Thoracic aorta (tissue), 2 donors: ENCODE results near the gene CHKB. TPM values are rescaled to one million over a fixed set of nuclear protein-coding genes. Genes with fewer than 3 reads are reported as not detected.
A peak's percentile ranks its signal among the peaks of the same experiment; 100 is the strongest.
"Not testable (repeated sequence)": the region's sequence is repeated elsewhere in the genome, so short reads cannot be mapped to it uniquely, and the experiment has no call there.

Source experiments
- ATAC-seq: fragments of 150-250 bp; one replicate; pipeline ENCODE4 v1.8.0; 2017; ENCODE audit warnings: low read depth; ENCODE audit not compliant: insufficient number of reproducible peaks, low FRiP score
- DNase-seq: peaks from one replicate; pipeline ENCODE4 v3.0.0-alpha.2; 2020; ENCODE audit warnings: low spot score
- H3K27ac ChIP-seq, 2 donors: fragments of 200-600 bp; sonication (generic); 1 replicate in 1 of 2; 2 replicates in 1 of 2; pipeline ENCODE4 v1.5.1; 2016; ENCODE audit warnings: mild to moderate bottlenecking in 2 of 2, moderate library complexity in 2 of 2
- H3K27me3 ChIP-seq: fragments of 200-600 bp; sonication (generic); replicated peaks from 2 replicates; pipeline ENCODE4 v1.6.0; 2016; ENCODE audit warnings: mild to moderate bottlenecking; ENCODE audit not compliant: insufficient read depth
- H3K36me3 ChIP-seq: fragments of 200-600 bp; sonication (generic); one replicate; pipeline ENCODE4 v1.5.1; 2016
- H3K4me1 ChIP-seq, 2 donors: fragments of 200-600 bp; sonication (generic); 1 replicate in 1 of 2; 2 replicates in 1 of 2; pipeline versions ENCODE4 v1.5.1 to v1.6.0; 2016; ENCODE audit warnings: low read depth in 2 of 2, mild to moderate bottlenecking in 1 of 2; ENCODE audit not compliant: control insufficient read depth in 1 of 2
- H3K4me3 ChIP-seq: fragments of 200-600 bp; sonication (generic); 2 replicates; pipeline ENCODE4 v1.5.1; 2016; ENCODE audit warnings: mild to moderate bottlenecking
- H3K9me3 ChIP-seq: fragments of 200-600 bp; sonication (generic); 2 replicates; pipeline ENCODE4 v1.5.1; 2016
- total RNA-seq, 2 donors: library from RNA; depleted of rRNA; stranded (reverse); fragments of >200 nt; gene quantifications; one replicate each; pipeline versions ENCODE4 v1.1.0 to v1.2.3, GENCODE V29; 2016
- TF ChIP-seq, protein P1 (sequence below): fragments of 200-600 bp; sonication (generic); IDR thresholded peaks from one replicate; pipeline ENCODE4 v1.5.1; 2019; ENCODE audit warnings: antibody characterized with exemption

Gene CHKB
- total RNA-seq, 2 donors from 2014 or later, result 52.6 to 78.7 TPM

DNA sequence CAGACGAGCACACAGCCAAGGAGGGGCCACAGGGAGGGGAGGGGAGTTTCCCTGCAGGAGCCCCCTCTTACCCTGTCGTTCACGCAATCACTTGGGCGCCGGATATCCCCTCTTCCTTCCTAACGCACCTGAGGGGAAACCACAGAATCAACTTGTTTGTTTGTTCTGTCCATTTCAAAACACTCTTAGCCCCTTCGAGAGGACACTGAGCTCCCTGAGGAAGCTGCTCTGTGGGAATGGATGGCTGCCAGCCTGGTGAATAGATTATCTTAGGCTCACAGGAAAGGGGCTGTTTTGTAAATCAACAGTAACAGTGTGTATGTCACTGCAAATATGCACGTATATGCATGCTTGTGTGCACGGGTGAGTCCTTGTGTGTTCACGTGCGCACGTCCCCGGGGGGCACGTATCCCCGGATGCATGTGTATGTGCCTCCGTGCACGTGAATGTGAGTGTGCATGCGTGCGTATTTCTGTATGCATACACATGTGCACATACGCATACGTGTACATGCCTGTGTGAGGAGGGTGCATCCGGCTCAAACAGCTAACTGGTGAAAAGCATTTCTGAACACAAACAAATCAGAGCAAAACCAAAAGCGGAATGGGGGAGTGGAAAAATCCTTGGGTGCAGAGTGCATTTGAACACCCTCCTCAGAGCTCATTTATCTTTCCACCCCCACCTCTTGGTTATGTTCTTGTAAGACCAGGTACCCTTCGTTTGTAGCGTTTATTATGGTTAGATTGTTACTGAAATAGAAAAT, 38.1 kb upstream of the CHKB start:
- no peak for DNase-seq
- peak overlapping the region; percentile 54 for H3K4me3 ChIP-seq
- ATAC-seq, result peak; percentile 30

DNA sequence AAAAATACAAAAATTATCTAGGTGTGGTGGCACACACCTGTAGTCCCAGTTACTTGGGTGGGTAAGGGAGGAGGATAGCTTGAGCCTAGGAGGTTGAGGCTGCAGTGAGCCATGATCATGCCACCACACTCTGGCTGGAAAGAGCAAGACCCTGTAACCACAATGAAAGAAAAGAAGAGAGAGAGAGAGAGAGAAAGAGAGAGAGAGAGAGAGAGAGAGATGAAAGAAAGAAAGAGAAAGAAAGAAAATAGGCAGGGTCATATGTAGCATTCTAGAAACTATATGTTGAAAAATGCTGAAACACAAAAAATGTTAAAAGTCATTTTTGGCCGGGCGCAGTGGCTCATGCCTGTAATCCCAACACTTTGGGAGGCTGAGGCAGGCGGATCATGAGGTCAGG, 31.6 kb upstream of the CHKB start:
- H3K4me3 ChIP-seq, H3K36me3 ChIP-seq, H3K27me3 ChIP-seq, H3K4me1 ChIP-seq, H3K27ac ChIP-seq, ATAC-seq, H3K9me3 ChIP-seq, DNase-seq: not testable (repeated sequence)

More for the DNA sequence above, 38.1 kb upstream of the CHKB start:
- TF ChIP-seq, protein P1, sequence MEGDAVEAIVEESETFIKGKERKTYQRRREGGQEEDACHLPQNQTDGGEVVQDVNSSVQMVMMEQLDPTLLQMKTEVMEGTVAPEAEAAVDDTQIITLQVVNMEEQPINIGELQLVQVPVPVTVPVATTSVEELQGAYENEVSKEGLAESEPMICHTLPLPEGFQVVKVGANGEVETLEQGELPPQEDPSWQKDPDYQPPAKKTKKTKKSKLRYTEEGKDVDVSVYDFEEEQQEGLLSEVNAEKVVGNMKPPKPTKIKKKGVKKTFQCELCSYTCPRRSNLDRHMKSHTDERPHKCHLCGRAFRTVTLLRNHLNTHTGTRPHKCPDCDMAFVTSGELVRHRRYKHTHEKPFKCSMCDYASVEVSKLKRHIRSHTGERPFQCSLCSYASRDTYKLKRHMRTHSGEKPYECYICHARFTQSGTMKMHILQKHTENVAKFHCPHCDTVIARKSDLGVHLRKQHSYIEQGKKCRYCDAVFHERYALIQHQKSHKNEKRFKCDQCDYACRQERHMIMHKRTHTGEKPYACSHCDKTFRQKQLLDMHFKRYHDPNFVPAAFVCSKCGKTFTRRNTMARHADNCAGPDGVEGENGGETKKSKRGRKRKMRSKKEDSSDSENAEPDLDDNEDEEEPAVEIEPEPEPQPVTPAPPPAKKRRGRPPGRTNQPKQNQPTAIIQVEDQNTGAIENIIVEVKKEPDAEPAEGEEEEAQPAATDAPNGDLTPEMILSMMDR, result no peak
- Histone ChIP-seq H3K4me1 (peaks cover 6 to 19% of the 10 kb centered on the region in 2 donors), H3K27me3 (no peaks in the 10 kb centered on the region), H3K27ac (no peak overlapping the region), H3K9me3 (no peaks in the 10 kb centered on the region), H3K36me3 (no peaks in the 10 kb centered on the region)

DNA sequence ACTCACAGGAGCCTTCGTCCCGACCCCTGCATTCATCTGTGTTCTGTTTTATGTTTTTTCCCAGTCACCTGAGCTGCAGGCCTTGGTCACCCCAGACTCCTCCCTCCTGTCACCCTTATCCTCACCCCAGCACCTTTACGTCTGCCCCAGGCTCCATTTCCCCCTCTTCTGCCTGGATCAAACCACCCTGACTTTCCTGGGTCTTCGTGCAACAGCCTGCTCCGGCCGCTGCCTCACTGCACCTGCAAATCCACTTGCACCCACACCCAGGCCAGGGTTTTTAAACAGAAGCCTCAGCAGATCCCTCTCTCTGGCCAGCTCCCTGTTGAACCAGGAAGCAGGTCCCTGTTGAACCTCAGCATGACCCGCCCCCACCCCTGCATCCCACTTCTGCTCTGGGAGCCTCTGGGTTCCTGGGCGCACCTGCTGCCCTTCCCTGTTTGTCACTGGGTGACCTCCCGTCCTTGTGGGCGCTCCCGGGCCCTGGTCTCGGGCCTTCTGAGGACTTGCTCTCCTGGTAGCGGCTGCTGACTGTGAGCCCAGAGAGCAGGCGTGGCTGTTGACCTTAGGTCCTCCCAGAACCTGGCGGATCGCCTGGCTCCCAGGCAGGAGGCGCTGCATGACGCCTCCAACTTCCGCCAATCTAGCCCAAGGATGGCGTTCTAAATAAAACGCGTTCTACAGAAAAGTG, 30.8 kb upstream of the CHKB start:
- DNase-seq (no peak), ATAC-seq (no peak)
- Histone ChIP-seq H3K4me3 (no peak overlapping the region), H3K27ac (no peak overlapping the region), H3K36me3 (no peaks in the 10 kb centered on the region), H3K4me1 (no peaks in the 10 kb centered on the region), H3K27me3 (peaks cover 4% of the 10 kb centered on the region), H3K9me3 (no peaks in the 10 kb centered on the region)
- TF ChIP-seq, protein P1, result no peak

DNA sequence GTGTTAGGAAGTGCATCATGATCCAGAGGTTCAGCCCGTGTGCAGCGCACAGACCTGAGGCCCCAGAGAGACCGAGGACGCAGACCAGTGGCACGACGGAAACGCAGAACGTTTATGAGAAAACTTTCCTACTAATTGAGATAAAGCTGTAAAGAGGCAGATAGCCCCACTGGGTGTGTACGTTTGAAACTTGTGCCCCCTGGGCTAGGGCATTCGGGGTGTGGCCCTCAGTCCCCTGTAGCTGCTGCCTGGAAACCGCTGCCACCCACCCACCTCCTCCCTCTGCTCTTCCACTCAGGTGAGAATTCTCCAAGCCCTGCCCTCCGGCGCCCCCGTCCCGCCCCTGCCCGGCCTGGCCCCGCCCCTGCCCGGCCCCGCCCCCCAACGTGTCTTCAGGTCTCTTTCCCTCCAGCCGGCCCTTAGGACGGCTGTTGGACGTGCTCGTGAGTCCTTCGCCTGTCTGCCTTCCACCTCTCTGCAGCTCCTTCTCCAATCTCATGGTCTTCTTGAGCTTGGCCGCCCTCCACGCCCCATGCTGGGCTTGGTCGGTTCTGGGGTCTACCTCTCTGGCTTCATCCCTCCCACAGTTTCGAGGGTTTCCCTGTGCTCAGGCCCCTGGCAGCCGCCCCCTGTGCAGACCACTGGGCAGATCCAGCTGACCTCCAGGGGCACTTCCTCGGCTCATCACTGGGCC, 30.0 kb upstream of the CHKB start:
- H3K36me3 ChIP-seq, result no peaks in the 10 kb centered on the region
- H3K9me3 ChIP-seq, result no peaks in the 10 kb centered on the region
- peaks cover 4% of the 10 kb centered on the region for H3K27me3 ChIP-seq
- TF ChIP-seq, protein P1, result no peak
- H3K27ac ChIP-seq, result no peak overlapping the region
- H3K4me3 ChIP-seq, result no peak overlapping the region
- DNase-seq (no peak), ATAC-seq (no peak)
- no peaks in the 10 kb centered on the region for H3K4me1 ChIP-seq

DNA sequence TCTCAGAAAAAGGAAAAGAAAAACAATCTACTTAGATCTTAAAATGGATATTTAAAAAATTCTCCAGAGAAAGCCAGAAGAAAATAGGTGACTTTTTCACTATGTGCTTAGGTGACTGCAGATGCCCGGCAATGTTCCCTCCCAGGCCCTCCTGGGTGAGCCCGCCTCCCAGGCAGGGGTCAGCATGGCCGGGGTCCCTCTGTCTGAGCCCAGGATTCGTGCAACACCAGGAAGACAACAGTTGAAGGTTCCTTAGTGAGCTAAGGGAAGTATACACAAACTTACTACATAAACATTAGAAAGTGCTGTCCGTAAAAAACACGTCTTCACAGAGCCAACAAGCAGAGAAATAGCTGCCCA, 29.5 kb upstream of the CHKB start:
- Histone ChIP-seq H3K4me3 (no peak overlapping the region), H3K36me3 (no peaks in the 10 kb centered on the region), H3K27me3 (peaks cover 4% of the 10 kb centered on the region), H3K27ac (no peak overlapping the region), H3K9me3 (no peaks in the 10 kb centered on the region), H3K4me1 (no peaks in the 10 kb centered on the region)
- ATAC-seq (no peak), DNase-seq (no peak)
- TF ChIP-seq, protein P1, result no peak
